HG03097 (cell line): ENCODE data around the gene DDX1.
A peak's percentile ranks its signal among the peaks of the same experiment; 100 is the strongest.
"Not testable (repeated sequence)": the region's sequence is repeated elsewhere in the genome, so short reads cannot be mapped to it uniquely, and the experiment has no call there.

Experiments used
- ATAC-seq: cut with Tn5 transposase; IDR thresholded peaks from one replicate; pipeline ENCODE4 v1.9.1; 2021; ENCODE audit not compliant: unreplicated experiment, low FRiP score

The DDX1 gene

DNA sequence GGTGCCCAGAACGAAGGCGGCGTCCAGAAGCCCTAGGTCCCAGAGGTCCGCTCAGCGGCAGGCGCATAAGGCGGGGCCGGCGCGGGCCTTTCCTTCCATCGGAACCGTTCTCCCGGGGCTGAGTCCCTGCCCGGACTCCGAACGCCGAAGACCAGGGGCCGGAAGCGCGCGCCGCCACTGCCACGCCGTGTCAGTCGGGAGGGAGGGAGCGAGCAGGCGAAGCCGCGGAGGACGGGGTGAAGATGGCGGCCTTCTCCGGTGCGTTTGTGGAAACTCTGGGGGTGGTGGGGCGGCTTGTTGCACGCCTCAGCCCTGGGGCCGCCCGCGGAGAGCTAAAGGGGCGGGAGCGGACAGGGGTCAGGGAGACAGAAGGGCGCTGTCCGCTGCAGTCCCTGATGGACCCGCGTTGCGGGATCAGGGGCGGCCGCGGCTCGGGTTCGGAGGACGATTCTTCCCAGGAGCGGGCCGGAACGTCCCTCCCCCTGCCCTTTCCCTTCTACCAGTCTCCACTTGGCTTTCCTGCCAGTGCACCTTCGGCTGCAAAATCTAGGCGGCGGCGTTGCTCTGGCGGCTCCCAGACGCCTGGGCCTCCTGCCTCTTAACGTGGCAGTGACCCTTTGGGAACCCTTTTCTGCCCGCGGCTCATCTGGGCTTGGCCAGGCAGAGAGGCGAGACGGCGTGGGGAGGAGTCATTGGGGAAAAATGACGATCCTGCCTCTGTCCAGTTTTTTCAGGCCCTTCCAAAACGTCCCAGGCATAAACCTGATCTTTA is at the start of gene DDX1:
Gene DDX1 (plus strand): TSS at position 177 of the 772 bp plus-strand sequence. CDS start 66 bp downstream, at position 243.
- ATAC-seq = peak; percentile 97

DNA sequence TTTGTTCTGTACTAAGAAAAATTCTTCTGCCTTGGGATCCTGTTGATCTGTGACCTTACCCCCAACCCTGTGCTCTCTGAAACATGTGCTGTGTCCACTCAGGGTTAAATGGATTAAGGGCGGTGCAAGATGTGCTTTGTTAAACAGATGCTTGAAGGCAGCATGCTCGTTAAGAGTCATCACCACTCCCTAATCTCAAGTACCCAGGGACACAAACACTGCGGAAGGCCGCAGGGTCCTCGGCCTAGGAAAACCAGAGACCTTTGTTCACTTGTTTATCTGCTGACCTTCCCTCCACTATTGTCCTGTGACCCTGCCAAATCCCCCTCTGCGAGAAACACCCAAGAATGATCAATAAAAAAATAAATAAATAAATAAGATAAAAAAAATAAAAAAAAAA is 49.4 kb upstream of the DDX1 start:
- ATAC-seq = not testable (repeated sequence)

DNA sequence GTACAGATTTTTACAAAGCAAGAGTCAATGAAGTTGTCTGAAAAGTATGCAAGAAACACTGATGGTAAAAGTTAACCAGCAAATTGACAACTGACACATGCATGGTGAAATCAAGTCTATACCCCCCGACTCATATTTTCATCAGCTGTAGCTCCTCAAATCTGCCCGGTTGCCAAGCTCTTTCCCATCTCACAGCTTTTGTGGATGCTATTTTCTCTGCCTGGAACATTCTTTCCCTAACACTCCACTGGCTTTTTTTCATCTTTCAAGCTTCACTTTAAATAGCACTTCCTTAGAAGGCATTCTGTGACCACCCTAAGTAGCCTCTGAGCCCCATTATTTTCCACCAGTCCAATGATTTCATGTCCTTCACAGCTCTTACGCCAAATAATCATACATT is 48.6 kb upstream of the DDX1 start:
- ATAC-seq = no peak

DNA sequence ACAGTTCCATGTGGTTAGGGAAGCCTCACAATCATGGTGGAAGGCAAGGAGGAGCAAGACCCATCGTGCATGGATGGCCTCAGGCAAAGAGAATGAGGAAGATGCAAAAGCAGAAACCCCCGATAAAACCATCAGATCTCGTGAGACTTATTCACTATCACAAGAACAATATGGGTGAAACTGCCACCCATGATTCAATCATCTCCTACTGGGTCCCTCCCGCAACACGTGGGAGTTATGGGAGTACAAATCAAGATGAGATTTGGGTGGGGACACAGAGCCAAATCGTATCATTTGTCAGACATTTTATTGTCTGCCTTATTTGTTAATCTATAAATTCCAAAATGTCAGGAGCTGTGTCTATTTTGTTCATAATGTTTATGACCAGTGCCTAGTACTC is 48.1 kb upstream of the DDX1 start:
- no peak for ATAC-seq

DNA sequence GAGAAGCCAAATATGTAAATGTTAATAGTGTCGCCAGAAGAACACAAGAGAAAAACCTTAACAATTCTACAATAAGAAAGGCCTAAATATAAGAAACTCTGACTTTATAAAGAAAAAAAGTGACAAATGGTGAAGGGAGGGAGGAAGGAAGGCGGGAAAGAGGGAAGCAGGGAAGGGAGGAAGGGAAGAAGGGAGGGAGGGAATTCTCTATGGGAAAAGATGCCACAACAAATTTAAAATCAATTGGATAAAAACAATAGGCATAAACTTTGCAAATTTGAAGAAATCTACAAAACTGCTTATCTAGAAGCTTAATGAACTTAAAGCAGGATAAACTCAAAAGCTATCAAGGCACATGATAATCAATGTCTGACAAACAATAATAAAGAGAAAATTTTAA is 47.4 kb upstream of the DDX1 start:
- no peak for ATAC-seq

DNA sequence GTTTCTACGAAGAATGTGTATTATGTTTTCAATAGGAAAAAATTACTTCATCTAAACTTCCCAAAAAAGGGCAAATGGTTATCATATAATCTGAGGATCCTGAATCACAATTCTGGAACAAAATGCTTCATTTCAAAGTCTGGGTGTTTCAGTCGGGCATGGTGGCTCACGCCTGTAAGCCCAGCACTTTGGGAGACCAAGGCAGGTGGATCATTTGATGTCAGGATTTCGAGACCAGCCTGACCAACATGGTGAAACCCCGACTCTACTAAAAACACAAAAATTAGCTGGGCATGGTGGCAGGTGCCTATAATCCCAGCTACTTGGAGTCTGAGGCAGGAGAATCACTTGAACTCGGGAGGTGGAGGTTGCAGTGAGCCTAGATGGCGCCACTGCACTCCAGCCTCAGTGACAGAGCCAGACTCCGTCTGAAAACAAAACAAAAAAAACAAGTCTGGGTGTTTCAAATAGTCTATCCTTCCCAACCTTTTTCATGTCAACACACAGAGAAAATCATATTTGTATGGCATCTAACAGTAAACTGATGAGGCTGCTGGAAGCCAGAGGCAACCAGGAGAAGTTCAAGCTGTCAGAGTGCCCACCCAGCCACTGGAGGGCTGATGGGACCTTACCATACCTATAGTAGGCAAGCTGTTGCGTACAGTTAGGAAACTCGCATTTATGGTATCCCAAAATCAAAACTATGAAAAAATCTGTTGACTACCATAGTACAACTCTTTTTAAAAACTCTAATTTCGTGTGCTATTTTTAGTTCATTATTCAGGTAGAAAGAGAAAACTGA is 45.2 kb upstream of the DDX1 start:
- no peak for ATAC-seq

DNA sequence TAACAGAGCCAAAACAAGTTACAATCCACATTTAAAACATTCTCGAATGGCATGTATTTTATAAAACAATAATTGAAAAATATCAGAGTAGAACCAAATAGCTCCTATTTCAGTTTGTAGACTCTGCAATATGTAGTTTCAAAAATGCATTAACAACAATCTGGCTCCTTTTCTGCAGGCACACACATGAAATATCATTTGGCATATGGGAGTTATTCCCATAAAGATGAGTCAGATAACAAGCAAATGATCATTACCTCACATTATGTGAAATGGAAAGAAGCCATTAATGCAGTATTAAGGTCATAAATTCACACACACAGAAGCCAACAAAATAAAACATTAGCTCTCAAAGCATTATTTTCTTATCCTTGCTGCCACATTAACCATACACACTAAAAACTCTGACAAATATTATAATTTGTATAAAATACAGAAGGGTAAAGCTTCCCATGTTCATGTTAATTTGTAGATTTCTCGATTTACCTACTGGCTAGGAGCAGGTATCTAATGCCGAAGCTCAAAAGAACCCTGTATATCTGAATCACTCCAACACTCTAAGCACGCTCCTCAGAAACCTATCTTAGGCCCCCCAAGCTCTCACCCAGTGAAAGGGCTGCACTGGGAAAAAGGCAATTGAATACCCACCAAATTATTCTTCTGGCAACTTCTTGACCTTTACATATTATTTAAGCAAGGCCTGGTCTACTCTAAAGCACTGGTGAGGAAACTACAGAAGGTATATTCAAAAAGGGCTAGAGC is 44.4 kb upstream of the DDX1 start:
- ATAC-seq = no peak

DNA sequence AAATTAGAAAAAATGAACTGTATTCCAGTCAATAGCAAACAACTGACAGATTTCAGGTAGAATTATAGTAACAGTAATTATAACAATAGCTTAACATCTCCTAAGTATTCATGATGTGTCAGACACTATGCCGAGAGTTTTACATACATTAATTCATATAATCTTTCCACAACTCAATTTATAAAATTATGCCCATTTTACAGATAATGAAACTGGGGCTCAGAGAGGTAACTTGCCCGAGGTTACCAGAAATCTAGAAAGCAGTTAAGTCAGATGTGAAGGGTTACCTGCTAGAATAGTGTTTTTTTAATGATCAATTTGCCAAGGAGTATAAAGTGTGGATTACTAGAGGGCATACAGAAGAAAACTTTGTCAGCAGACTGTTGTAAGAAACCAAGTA is 42.7 kb upstream of the DDX1 start:
- no peak for ATAC-seq

DNA sequence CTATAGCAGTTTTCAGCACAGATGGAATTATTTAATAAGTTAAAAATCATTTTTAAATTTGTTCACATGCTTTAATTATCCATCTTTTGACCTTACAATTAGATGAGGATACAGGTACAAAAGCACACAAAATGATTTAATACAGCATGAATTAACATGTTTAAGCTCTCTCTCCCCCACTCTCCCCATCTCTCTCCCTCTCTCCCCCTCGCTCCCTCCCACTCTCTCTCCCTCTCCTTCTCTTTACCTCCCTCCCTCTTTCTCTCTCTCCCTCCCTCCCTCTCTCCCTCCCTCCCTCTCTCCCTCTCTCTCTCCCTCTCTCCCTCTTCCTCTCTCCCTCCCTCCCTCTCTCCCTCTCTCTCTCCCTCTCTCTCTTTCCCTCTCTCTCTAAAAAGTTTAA is 38.1 kb upstream of the DDX1 start:
- no peak for ATAC-seq

DNA sequence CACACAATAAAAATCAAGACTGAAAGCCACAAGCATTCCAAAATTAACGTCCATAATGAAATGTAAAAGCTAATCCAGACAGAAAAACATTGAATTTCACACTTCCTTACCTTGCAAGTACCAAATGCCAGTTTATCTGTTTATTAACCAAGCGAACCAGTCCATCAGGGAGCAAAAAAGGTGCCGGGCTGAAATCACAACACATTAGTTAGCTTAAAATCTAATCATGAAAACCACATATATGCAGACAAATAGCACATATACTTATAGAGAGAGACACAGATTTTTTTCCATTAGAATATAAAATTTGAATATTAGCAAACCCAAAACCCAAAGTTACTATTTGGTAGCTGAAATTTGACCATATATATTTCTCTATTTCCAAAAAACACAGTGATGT is 37.7 kb upstream of the DDX1 start:
- no peak for ATAC-seq

DNA sequence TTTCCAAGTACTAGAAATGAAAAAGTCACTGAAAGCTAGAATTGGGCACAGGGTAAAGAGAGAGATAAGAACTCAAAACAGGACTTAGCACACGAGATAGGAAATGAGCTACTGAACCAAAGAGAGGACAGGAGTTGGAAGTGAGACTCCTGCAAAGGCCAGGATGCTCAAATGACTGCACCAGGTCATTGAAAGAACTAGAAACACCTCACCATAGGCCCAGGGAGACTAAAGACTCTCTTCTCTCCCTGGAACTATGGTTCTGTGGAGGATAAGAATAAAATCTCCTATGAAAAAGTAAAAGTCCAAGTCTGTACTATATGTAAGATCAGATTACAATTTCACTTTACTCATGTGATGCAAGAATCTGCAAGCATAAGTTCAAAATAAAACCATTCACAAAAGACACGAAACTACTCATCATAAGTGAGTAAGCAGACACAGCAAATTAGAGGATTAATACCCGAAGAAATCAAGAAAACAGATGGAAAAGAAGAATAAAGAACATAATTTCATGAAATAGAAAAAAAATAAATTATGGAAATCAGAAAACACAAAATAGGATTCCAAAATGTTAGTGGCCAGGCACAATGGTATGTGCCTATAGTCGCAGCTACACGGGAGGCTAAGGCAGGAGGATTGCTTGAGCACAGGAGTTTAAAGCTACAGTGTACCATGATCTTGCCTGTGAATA is 37.0 kb upstream of the DDX1 start:
- ATAC-seq = no peak

DNA sequence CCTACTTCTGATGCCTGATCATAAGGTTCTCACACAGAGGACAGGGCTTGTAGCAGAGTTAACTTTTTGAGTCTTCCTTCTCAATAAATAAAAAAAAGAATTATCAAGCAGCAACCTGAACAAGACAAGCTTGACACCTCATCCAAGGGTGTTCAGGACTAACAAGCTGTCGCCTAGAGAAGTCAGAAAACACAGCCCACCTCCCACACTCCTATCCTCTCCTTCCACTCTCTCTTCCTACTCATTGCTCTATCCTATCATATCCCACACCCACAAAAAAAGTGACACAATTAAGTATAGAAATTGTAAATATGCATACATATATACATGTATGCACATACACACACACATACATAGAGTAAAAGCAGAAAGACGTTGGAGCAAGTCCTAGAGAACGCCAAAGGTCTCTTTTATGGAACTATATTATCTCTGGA is 35.9 kb upstream of the DDX1 start:
- no peak for ATAC-seq

DNA sequence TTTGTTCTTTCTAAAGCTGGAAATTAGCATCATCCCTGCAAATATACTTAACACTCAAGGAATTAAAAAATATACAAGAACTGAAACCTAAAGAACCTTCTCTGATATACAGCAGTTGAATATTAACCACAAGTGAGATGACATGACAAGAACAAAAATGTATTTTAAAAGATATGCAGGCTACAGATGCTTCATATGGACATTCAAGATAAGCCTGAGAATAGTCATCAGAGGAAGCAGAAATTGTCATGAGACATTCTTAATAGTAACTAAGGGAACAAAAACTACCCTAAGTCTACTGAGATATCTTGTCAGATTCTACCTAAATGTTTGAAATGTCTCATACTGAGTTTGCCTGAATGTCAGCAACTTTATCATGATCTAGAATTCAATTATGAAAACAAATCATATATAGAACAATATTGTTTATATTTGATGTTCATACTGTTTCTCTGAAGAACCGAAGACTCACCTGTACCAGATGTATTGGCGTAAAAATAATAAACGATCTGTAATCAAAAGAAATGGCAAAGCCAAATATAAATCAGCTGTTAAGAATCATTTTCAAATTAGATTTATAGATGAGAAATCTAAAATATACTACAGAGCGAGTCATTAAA is 35.2 kb upstream of the DDX1 start:
- ATAC-seq = no peak

DNA sequence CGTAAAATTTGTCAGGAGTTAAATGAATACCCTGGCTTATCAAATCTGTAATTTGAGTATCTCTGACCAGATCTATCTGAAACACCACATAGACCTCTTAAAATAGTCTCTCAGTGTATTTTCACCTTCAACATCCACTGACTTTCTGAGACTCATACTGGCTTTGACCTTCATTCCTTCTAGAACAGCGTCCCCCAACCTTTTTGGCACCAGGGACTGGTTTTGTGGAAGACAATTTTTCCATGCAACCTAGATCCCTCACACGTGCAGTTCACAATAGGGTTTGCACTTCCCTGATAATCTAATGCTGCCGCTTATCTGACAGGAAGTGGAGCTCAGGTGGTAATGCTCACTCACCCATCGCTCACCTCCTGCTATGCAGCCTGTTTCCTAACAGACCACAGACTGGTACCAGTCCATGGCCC is 33.8 kb upstream of the DDX1 start:
- ATAC-seq = no peak

DNA sequence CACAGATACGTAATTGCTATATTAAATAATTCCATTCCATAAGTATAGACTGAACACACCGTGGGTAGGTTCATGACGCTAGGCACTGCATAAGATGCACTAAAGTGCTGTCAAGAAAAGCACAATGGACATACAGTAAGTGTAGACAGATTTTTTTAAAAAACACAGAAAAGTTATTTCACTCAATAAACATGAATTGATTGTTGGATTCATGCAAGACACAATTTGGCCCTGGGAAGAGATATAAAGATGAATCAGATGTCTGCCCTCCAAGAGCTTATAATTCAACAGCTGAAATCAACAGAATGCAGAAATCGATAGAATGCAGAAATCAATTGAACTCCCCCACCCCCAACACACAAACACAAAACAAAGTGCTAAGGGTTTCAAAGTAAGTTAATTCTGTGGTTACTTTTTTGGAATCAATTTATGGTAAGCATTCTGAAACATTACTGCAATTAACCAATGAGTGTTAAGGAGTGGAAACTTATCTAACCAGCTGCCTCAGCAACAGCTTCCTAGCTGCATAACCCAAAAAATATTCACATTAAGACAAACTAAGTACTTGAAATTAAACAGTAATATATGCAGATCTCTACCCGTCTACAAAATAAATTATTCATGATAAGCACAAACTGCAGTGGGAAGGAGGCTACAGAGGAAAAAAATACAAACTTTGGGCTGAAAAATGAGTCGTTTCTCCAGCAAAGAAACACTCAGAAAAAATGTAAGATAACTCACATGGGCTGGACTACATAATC is 32.1 kb upstream of the DDX1 start:
- no peak for ATAC-seq

DNA sequence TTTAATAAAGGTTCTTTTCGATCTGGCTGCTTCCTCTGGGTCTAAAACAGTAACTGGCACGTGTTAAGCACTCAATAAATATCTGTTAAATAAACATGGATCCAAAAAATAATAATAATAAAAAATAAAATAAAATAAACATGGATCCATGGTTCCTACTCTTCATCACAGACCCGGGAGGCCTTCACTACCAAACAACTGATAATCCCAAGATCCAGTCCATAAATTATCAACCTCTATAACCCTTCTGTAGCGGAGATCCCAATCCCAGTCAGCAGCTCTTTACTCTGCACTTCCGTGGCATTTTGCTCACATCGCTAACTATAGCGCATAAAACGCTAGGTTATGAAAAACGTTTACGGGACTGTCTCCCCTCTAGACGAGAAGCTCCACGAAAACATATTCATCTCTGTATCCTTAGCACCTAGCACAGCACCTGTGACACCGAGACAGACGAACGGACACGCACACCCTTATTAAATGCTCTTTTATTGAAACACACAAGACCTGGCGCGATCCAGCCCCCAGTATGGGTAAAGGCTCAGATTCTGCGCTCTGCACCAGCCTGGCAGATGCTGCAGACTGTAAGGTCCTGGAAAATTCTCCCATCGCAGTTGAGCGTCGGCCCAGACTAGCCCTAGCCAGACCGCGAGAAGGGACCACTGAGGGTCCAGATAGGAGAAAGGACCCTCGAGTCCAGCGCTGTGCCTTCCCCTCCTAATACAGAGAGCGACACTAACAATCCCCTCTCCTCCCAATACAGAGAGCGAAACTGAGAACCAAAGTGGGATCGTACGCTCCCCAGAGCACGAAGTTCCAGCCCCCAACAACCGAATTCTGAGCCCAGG is 31.3 kb upstream of the DDX1 start:
- peak; percentile 46 for ATAC-seq

DNA sequence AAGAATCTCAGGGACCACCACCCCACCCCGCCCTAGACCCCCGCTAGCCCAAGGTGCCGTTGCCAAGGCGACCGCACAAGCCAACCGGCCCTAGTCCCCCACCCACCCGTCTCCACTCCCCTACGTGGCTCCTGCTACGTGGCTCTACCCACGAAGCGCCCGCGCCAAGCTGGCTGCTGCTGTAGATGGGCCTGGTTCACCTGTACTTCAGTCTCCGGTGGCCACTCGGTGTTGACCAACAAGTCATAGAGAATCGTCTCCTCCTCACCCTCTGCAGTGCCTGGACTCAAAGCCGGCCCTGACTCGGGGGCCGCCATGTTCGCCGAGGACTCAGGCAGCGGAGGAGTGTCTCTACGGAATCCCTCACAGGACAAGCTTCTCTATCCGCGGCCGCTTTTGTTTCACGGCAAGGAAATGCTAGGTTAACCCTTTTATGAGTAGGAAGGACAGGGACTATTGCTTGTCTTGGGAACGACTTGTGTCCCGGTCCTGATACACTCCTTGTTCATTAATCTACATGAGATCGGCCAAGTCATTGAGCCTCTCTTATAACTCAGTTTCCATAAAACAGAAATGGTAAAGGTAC is 30.6 kb upstream of the DDX1 start, which contains the start of gene NBAS:
Gene NBAS (minus strand): TSS at position 347 of the 586 bp plus-strand sequence. CDS start 30 bp downstream, at position 317.
- peak; percentile 77 for ATAC-seq
